ENCODE results near the gene DCAF16.

DNA sequence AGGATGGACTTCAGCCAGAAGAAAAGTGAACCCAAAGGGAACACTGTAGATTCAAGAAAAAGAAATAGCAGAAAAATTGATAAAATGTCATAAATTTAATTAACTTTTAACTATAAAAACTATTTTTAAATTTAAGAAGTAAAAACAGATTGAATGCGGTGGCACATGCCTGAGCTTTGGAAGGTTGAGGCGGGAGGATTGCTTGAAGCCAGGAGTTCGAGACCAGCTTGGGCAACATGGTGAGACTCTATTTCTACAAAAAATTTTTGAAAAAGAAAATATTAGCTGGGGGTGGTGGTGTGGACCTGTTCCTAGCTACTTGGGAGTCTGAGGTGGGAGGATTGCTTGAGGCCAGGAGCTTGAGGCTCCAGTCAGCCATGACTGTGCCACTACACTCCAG, 32.1 kb downstream of the DCAF16 start:
- TF ChIP-seq, protein P1, sequence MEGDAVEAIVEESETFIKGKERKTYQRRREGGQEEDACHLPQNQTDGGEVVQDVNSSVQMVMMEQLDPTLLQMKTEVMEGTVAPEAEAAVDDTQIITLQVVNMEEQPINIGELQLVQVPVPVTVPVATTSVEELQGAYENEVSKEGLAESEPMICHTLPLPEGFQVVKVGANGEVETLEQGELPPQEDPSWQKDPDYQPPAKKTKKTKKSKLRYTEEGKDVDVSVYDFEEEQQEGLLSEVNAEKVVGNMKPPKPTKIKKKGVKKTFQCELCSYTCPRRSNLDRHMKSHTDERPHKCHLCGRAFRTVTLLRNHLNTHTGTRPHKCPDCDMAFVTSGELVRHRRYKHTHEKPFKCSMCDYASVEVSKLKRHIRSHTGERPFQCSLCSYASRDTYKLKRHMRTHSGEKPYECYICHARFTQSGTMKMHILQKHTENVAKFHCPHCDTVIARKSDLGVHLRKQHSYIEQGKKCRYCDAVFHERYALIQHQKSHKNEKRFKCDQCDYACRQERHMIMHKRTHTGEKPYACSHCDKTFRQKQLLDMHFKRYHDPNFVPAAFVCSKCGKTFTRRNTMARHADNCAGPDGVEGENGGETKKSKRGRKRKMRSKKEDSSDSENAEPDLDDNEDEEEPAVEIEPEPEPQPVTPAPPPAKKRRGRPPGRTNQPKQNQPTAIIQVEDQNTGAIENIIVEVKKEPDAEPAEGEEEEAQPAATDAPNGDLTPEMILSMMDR (IDR thresholded peaks at IDR 0.05), result no peak
- TF ChIP-seq EP300 (IDR thresholded peaks at IDR 0.05; ENCODE audit: low read depth), result no peak

All from transverse colon (tissue), 3 donors.